CD1c-positive myeloid dendritic cell (primary cell): ENCODE results near the gene MTA1.
A peak's percentile ranks its signal among the peaks of the same experiment; 100 is the strongest.

Experiments
- DNase-seq: peaks from one replicate; pipeline ENCODE4 v3.0.0-alpha.2; 2016; ENCODE audit errors: extremely low spot score

MTA1 gene

GRCh38 chr14:105419195-105420091, at the start of gene MTA1:
Gene MTA1 (plus strand): TSS chr14:105419827. CDS start chr14:105420036, 209 bp downstream.
- DNase-seq = peak; percentile 59

GRCh38 chr14:105374389-105374788, 45.2 kb upstream of the MTA1 start:
- no peak for DNase-seq

GRCh38 chr14:105375635-105376057, 44.0 kb upstream of the MTA1 start:
- peak; percentile 89 for DNase-seq

GRCh38 chr14:105376521-105377440, 42.8 kb upstream of the MTA1 start:
- no peak for DNase-seq

GRCh38 chr14:105377555-105378182, 42.0 kb upstream of the MTA1 start:
- no peak for DNase-seq

GRCh38 chr14:105378199-105378598, 41.4 kb upstream of the MTA1 start:
- no peak for DNase-seq

GRCh38 chr14:105378873-105379685, 40.5 kb upstream of the MTA1 start:
- no peak for DNase-seq

GRCh38 chr14:105379946-105380345, 39.7 kb upstream of the MTA1 start:
- DNase-seq = no peak

GRCh38 chr14:105380756-105381155, 38.9 kb upstream of the MTA1 start:
- DNase-seq = no peak

GRCh38 chr14:105381446-105382342, 37.9 kb upstream of the MTA1 start:
- no peak for DNase-seq

- DNase-seq = no peak
Measured at GRCh38 chr14:105382343-105383082, 37.1 kb upstream of the MTA1 start.

- no peak for DNase-seq
Measured at GRCh38 chr14:105383083-105383730, 36.4 kb upstream of the MTA1 start.

GRCh38 chr14:105384041-105384557, 35.5 kb upstream of the MTA1 start:
- no peak for DNase-seq

GRCh38 chr14:105384605-105385321, 34.9 kb upstream of the MTA1 start:
- DNase-seq = no peak

GRCh38 chr14:105385322-105385637, 34.3 kb upstream of the MTA1 start:
- no peak for DNase-seq

GRCh38 chr14:105385698-105386365, 33.8 kb upstream of the MTA1 start:
- DNase-seq = peak; percentile 23
